H1 (cell line): ENCODE measurements around the gene HMCN2. TPM values are rescaled to one million over a fixed set of nuclear protein-coding genes. Genes with fewer than 3 reads are reported as not detected.

ENCODE experiments used
- CTCF ChIA-PET: fragments of 300-600 bp; sonication (Branson Sonifier 250); formaldehyde crosslinking; loops from one replicate; lab custom pipeline; 2021; ENCODE audit not compliant: partially characterized antibody; lab: Charles Lee
- POLR2A ChIA-PET: fragments of 300-600 bp; sonication (Branson Sonifier 250); formaldehyde crosslinking; loops from one replicate; lab custom pipeline; 2021; ENCODE audit warnings: inconsistent platforms; ENCODE audit not compliant: partially characterized antibody; lab: Charles Lee
- DNase-seq, 2 experiments: peaks; one replicate each; pipeline versions ENCODE4 v3.0.0 to v3.0.0-alpha.2; 2010 to 2022; ENCODE audit warnings: low spot score in 2 of 2, low read depth in 1 of 2, mixed read lengths in 1 of 2
- FAIRE-seq: peaks from 2 replicates; lab custom pipeline; 2011; peaks lifted over from hg19 to GRCh38; lab: Jason Lieb, UNC
- H2AFZ ChIP-seq: 2 replicates; pipeline ENCODE4 v1.8.1; 2012; ENCODE audit warnings: low read length, inconsistent platforms
- H2AK5ac ChIP-seq: 2 replicates; pipeline ENCODE4 v1.6.1; 2013; ENCODE audit warnings: low read depth, low read length
- H2BK120ac ChIP-seq: replicated peaks from 2 replicates; pipeline ENCODE3; 2013; ENCODE audit warnings: low read depth, low read length, inconsistent platforms
- H2BK12ac ChIP-seq: 2 replicates; pipeline ENCODE4 v1.6.1; 2013; ENCODE audit warnings: low read depth, low read length
- H2BK15ac ChIP-seq: 2 replicates; pipeline ENCODE4 v1.6.1; 2013; ENCODE audit warnings: low read length
- H2BK20ac ChIP-seq: 2 replicates; pipeline ENCODE4 v1.6.1; 2013; ENCODE audit warnings: low read length
- H2BK5ac ChIP-seq: 2 replicates; pipeline ENCODE4 v1.6.1; 2013; ENCODE audit warnings: low read depth, low read length
- H3K14ac ChIP-seq: 2 replicates; pipeline ENCODE4 v1.6.1; 2013; ENCODE audit warnings: inconsistent platforms; ENCODE audit not compliant: insufficient read length
- H3K18ac ChIP-seq: 2 replicates; pipeline ENCODE4 v1.6.1; 2013; ENCODE audit warnings: low read length; ENCODE audit errors: extremely low read depth
- H3K23ac ChIP-seq: 2 replicates; pipeline ENCODE4 v1.6.1; 2013; ENCODE audit warnings: inconsistent platforms; ENCODE audit not compliant: insufficient read length
- H3K23me2 ChIP-seq: 2 replicates; pipeline ENCODE4 v1.6.1; 2013; ENCODE audit warnings: low read depth, low read length
- H3K27ac ChIP-seq: 2 replicates; pipeline ENCODE4 v1.6.1; 2011; ENCODE audit warnings: low read depth, low read length, inconsistent platforms
- H3K27me3 ChIP-seq, 4 experiments: replicated peaks in 1 of 4; 1 replicate in 1 of 4; 2 replicates in 3 of 4; pipeline versions ENCODE4 v1.6.1 to v1.8.1; 2011 to 2013; ENCODE audit warnings: low read length in 3 of 4, mild to moderate bottlenecking in 3 of 4, inconsistent platforms in 2 of 4, mixed read lengths in 2 of 4, moderate library complexity in 1 of 4; ENCODE audit not compliant: control insufficient read depth in 3 of 4, insufficient read depth in 3 of 4; ENCODE audit errors: extremely low read depth in 1 of 4
- H3K36me3 ChIP-seq, 4 experiments: 2 replicates each; pipeline versions ENCODE4 v1.6.1 to v1.8.1; 2011 to 2013; ENCODE audit warnings: mild to moderate bottlenecking in 4 of 4, low read length in 3 of 4, moderate library complexity in 2 of 4, control low read depth in 1 of 4, inconsistent platforms in 1 of 4; ENCODE audit not compliant: insufficient read depth in 4 of 4, control insufficient read depth in 2 of 4
- H3K4ac ChIP-seq: replicated peaks from 2 replicates; pipeline ENCODE3; 2013; ENCODE audit warnings: low read length, low read depth, mixed read lengths, inconsistent platforms; ENCODE audit not compliant: insufficient read length
- H3K4me1 ChIP-seq, 4 experiments: replicated peaks in 1 of 4; 1 replicate in 1 of 4; 2 replicates in 3 of 4; pipeline versions ENCODE4 v1.6.1 to v1.8.1; 2011 to 2013; ENCODE audit warnings: low read length in 3 of 4, inconsistent platforms in 2 of 4, mixed read lengths in 1 of 4; ENCODE audit not compliant: insufficient read depth in 4 of 4, control insufficient read depth in 3 of 4
- H3K4me2 ChIP-seq, 2 experiments: 2 replicates each; pipeline versions ENCODE4 v1.6.1 to v1.8.1; 2011 to 2013; ENCODE audit warnings: low read depth in 2 of 2, low read length in 2 of 2, control low read depth in 1 of 2, inconsistent platforms in 1 of 2, mild to moderate bottlenecking in 1 of 2; ENCODE audit not compliant: insufficient read depth in 1 of 2
- H3K4me3 ChIP-seq, 4 experiments: fragments of 200-600, 300-600 bp in 1 of 4; sonication (generic), shearing (Covaris generic), sonication (Bioruptor Twin) in 1 of 4; 2 replicates each; pipeline versions ENCODE4 v1.5.1 to v1.8.1; 2011 to 2016; ENCODE audit warnings: low read length in 4 of 4, low read depth in 3 of 4, control low read depth in 2 of 4, inconsistent platforms in 2 of 4, mild to moderate bottlenecking in 2 of 4, mixed read lengths in 1 of 4, moderate library complexity in 1 of 4; ENCODE audit not compliant: insufficient read depth in 2 of 4; ENCODE audit errors: extremely low read depth in 1 of 4
- H3K56ac ChIP-seq: replicated peaks from 2 replicates; pipeline ENCODE3; 2013; ENCODE audit warnings: low read depth, mild to moderate bottlenecking, mixed read lengths, low read length, inconsistent platforms; ENCODE audit not compliant: insufficient read length
- H3K79me1 ChIP-seq: 2 replicates; pipeline ENCODE4 v1.6.1; 2013; ENCODE audit warnings: low read depth, low read length, control low read depth
- H3K79me2 ChIP-seq, 2 experiments: 2 replicates each; pipeline versions ENCODE4 v1.6.1 to v1.8.1; 2012 to 2013; ENCODE audit warnings: low read length in 2 of 2, mild to moderate bottlenecking in 2 of 2, inconsistent platforms in 1 of 2; ENCODE audit not compliant: insufficient read depth in 2 of 2, control insufficient read depth in 1 of 2
- H3K9ac ChIP-seq, 4 experiments: replicated peaks in 1 of 4; 1 replicate in 1 of 4; 2 replicates in 3 of 4; pipeline versions ENCODE4 v1.6.1 to v1.8.1; 2011 to 2013; ENCODE audit warnings: low read depth in 3 of 4, low read length in 3 of 4, control low read depth in 2 of 4, mild to moderate bottlenecking in 2 of 4, moderate library complexity in 2 of 4, inconsistent platforms in 1 of 4; ENCODE audit errors: extremely low read depth in 1 of 4
- H3K9me3 ChIP-seq, 2 experiments: 2 replicates each; pipeline versions ENCODE4 v1.6.1 to v1.8.1; 2012 to 2013; ENCODE audit warnings: mild to moderate bottlenecking in 2 of 2, moderate library complexity in 2 of 2, control low read depth in 1 of 2, inconsistent platforms in 1 of 2, low read depth in 1 of 2, low read length in 1 of 2, mixed read lengths in 1 of 2; ENCODE audit not compliant: insufficient read depth in 2 of 2
- H4K20me1 ChIP-seq, 2 experiments: replicated peaks in 1 of 2; 2 replicates each; pipeline versions ENCODE3 to v1.8.1; 2011 to 2013; ENCODE audit warnings: inconsistent platforms in 2 of 2, low read length in 2 of 2, mild to moderate bottlenecking in 1 of 2; ENCODE audit not compliant: insufficient read depth in 2 of 2, control insufficient read depth in 1 of 2
- H4K5ac ChIP-seq: 2 replicates; pipeline ENCODE4 v1.6.1; 2013; ENCODE audit warnings: low read length, low read depth, mixed read lengths, inconsistent platforms; ENCODE audit not compliant: insufficient read length
- H4K8ac ChIP-seq: 2 replicates; pipeline ENCODE4 v1.8.0; 2013; ENCODE audit warnings: mild to moderate bottlenecking, moderate library complexity, low read length, inconsistent platforms; ENCODE audit not compliant: insufficient read depth; ENCODE audit errors: extremely low read depth
- H4K91ac ChIP-seq: replicated peaks from 2 replicates; pipeline ENCODE3; 2013; ENCODE audit warnings: low read length, mixed read lengths, inconsistent platforms; ENCODE audit not compliant: insufficient read length
- ASH2L ChIP-seq: fragments of 200-600, 300-600 bp; sonication (generic); IDR thresholded peaks from one replicate; pipeline ENCODE4 v1.7.1; 2017; ENCODE audit warnings: low read length
- ATF3 ChIP-seq: IDR thresholded peaks from 2 replicates; pipeline ENCODE4 v1.6.1; 2011; ENCODE audit warnings: low read depth, mild to moderate bottlenecking, low read length; ENCODE audit not compliant: insufficient read depth
- CREB1 ChIP-seq: IDR thresholded peaks from 2 replicates; pipeline ENCODE4 v1.6.1; 2012; ENCODE audit warnings: inconsistent platforms
- JUN ChIP-seq: IDR thresholded peaks from 2 replicates; pipeline ENCODE4 v1.6.1; 2011; ENCODE audit warnings: low read depth, mild to moderate bottlenecking, improper control_type of control experiment, low read length
- KDM4A ChIP-seq: IDR thresholded peaks from one replicate; pipeline ENCODE4 v1.7.1; 2012; ENCODE audit warnings: low read depth, mild to moderate bottlenecking, moderate library complexity, low read length, inconsistent platforms; ENCODE audit not compliant: severe bottlenecking
- SIX5 ChIP-seq: IDR thresholded peaks from 2 replicates; pipeline ENCODE4 v1.6.1; 2011; ENCODE audit warnings: mild to moderate bottlenecking, low read depth, low read length
- SP4 ChIP-seq: IDR thresholded peaks from 2 replicates; pipeline ENCODE4 v1.6.1; 2012; ENCODE audit warnings: low read length, inconsistent platforms
- USF2 ChIP-seq: IDR thresholded peaks from 2 replicates; pipeline ENCODE4 v1.6.1; 2011; ENCODE audit warnings: low read length, improper control_type of control experiment
- YY1 ChIP-seq: IDR thresholded peaks from 2 replicates; pipeline ENCODE4 v1.6.1; 2011; ENCODE audit warnings: low read depth, mild to moderate bottlenecking, low read length
- WGBS, 2 experiments: shearing (Covaris generic) in 1 of 2; methylation state at CpG; one replicate each; pipeline versions ENCODE4 v1.1.6 to v1.1.7; 2013 to 2015; ENCODE audit warnings: low lambda C conversion rate in 2 of 2, mixed read lengths in 2 of 2, inconsistent platforms in 1 of 2, low coverage in 1 of 2, missing lambda C conversion rate in 1 of 2; ENCODE audit not compliant: insufficient replicate concordance in 2 of 2, insufficient coverage in 1 of 2, insufficient read length in 1 of 2; ENCODE audit errors: extremely low coverage in 1 of 2, missing lambda C conversion rate in 1 of 2; 5-methylcytosine and 5-hydroxymethylcytosine counted together
- polyA plus RNA-seq, 7 experiments: library from polyadenylated mRNA; depleted of rRNA in 3 of 7; stranded (reverse) in 5 of 7; unstranded in 2 of 7; fragments of >200 nt in 5 of 7; fragments of 200-250 nt in 2 of 7; gene quantifications; 1 replicate in 5 of 7; 2 replicates in 1 of 7; 4 replicates in 1 of 7; pipeline versions ENCODE4 v1.2.1 to v1.2.3, GENCODE V29; 2011 to 2013; ENCODE audit warnings: missing spikeins in 2 of 7, mixed read lengths in 2 of 7
- total RNA-seq: library from RNA; stranded (reverse); fragmentation: NEBNext Ultra II Directional; extraction: Animal tissue kit (Norgen Biotek cat#: 25700); gene quantifications from 2 replicates; pipeline ENCODE4 v1.2.1, GENCODE V29; 2021

The HMCN2 gene
- total and polyA plus RNA-seq, 2 of the 8 experiments (the other 6 are each of a cell fraction or from before 2014, with no cell fraction given): 5.0 to 9.1 TPM

- no peak overlapping the region for H4K5ac ChIP-seq
- H2BK120ac ChIP-seq: no peak overlapping the region
- no peak overlapping the region for H4K91ac ChIP-seq
- H3K79me1 ChIP-seq: no peaks in the 10 kb centered on the region
- 73% methylated on average over 6 of the region's 6 CpGs; no CpG with 5 or more reads in 1 of the 2 experiments for WGBS, 2 experiments
- no peak overlapping the region for H2BK20ac ChIP-seq
- H3K4me2 ChIP-seq: no peak overlapping the region
- H3K23me2 ChIP-seq: peaks cover 10% of the 10 kb centered on the region; the same call in 1 of the 2 replicates
- H3K27me3 ChIP-seq: no peaks in the 10 kb centered on the region
- ChIA-PET CTCF (interaction anchor here (1.1 to 3.6 kb wide), 5 partner anchors 9 to 54 kb away, joined by 3 to 12 read pairs (median 4); no protein-coding TSS in a partner anchor), POLR2A (interaction anchor here (1.4 to 1.8 kb wide), 2 partner anchors 9 to 10 kb away, joined by 3 to 5 read pairs; no protein-coding TSS in a partner anchor)
- no peak overlapping the region for H3K27ac ChIP-seq
- H3K14ac ChIP-seq: no peak overlapping the region
- no peaks in the 10 kb centered on the region for H3K79me2 ChIP-seq
- no peak overlapping the region for H2BK15ac ChIP-seq
- H2BK12ac ChIP-seq: no peak overlapping the region
- no peak for FAIRE-seq
- H3K56ac ChIP-seq: no peak overlapping the region
- H3K4ac ChIP-seq: no peak overlapping the region
- H3K36me3 ChIP-seq: peaks cover 0 to 13% (median 3%) of the 10 kb centered on the region in 4 experiments; a peak in 4 of 8 replicates
- no peaks in the 10 kb centered on the region for H4K20me1 ChIP-seq
- no peaks in the 10 kb centered on the region for H3K9me3 ChIP-seq
- no peak overlapping the region for H3K4me3 ChIP-seq
- no peak overlapping the region for H3K23ac ChIP-seq
- peaks cover 0 to 7% (median 2%) of the 10 kb centered on the region in 4 experiments; a peak in 5 of 7 replicates for H3K4me1 ChIP-seq
- no peak for TF ChIP-seq ASH2L
- no peak for TF ChIP-seq JUN
- no peak for TF ChIP-seq SIX5
- no peak for TF ChIP-seq USF2
- no peak for TF ChIP-seq CREB1
- TF ChIP-seq ATF3: no peak
- no peak for TF ChIP-seq SP4
- TF ChIP-seq YY1: no peak
- TF ChIP-seq KDM4A: no peak
- H2AK5ac ChIP-seq: no peak overlapping the region
- no peak overlapping the region; the same call in 1 of the 2 replicates for H3K18ac ChIP-seq
- H4K8ac ChIP-seq: no peak overlapping the region
- H3K9ac ChIP-seq: no peak overlapping the region
- no peak overlapping the region for H2AFZ ChIP-seq
- DNase-seq: no peak
- no peak overlapping the region for H2BK5ac ChIP-seq
Observed at GRCh38 chr9:130297371-130297770, 31.8 kb downstream of the HMCN2 start.
